HFFc6 (cell line): ENCODE data around the gene DLG2. TPM values are rescaled to one million over a fixed set of nuclear protein-coding genes. Genes with fewer than 3 reads are reported as not detected.
"Not testable (repeated sequence)": the region's sequence is repeated elsewhere in the genome, so short reads cannot be mapped to it uniquely, and the experiment has no call there.

ENCODE experiments used
- DNase-seq: peaks from one replicate; pipeline ENCODE4 v3.0.0-alpha.2; 2018
- H3K27ac Mint-ChIP-seq: 2 replicates; pipeline ENCODE4 v1.8.0; 2020; ENCODE audit warnings: mild to moderate bottlenecking, mixed read lengths
- H3K27me3 Mint-ChIP-seq: 2 replicates; pipeline ENCODE4 v1.8.0; 2021; ENCODE audit warnings: mild to moderate bottlenecking, moderate library complexity, mixed read lengths; ENCODE audit not compliant: insufficient read depth
- H3K36me3 Mint-ChIP-seq: 2 replicates; pipeline ENCODE4 v1.8.0; 2021; ENCODE audit warnings: low read depth, mixed read lengths
- H3K4me1 Mint-ChIP-seq: 2 replicates; pipeline ENCODE4 v1.8.0; 2020; ENCODE audit warnings: low read depth, mixed read lengths
- H3K4me3 Mint-ChIP-seq: 2 replicates; pipeline ENCODE4 v1.8.0; 2020; ENCODE audit warnings: mild to moderate bottlenecking, moderate library complexity, mixed read lengths
- H3K9me3 Mint-ChIP-seq: 2 replicates; pipeline ENCODE4 v1.8.0; 2020; ENCODE audit warnings: mild to moderate bottlenecking, mixed read lengths
- CTCF ChIP-seq: fragments of 200-600 bp; sonication (generic); IDR thresholded peaks from 2 replicates; pipeline ENCODE4 v1.5.0; 2021; ENCODE audit warnings: antibody characterized with exemption, mild to moderate bottlenecking
- total RNA-seq, 6 experiments: library from RNA; stranded (reverse); fragmentation: NEBNext Ultra II Directional; extraction: Animal tissue kit (Norgen Biotek cat#: 25700); gene quantifications; 2 replicates in 1 of 6; 3 replicates in 5 of 6; pipeline ENCODE4 v1.2.3, GENCODE V29; 2021

The DLG2 gene
- total RNA-seq, 6 experiments from 2014 or later, result 0.39 to 1.00 (median 0.80) TPM; not detected in 1

- no peaks in the 10 kb centered on the region; the same call in 1 of the 2 replicates for H3K27me3 Mint-ChIP-seq
- no peaks in the 10 kb centered on the region for H3K4me1 Mint-ChIP-seq
- DNase-seq, result no peak
- peaks cover 7% of the 10 kb centered on the region; the same call in 1 of the 2 replicates for H3K36me3 Mint-ChIP-seq
- TF ChIP-seq CTCF, result no peak
- no peak overlapping the region for H3K27ac Mint-ChIP-seq
- H3K4me3 Mint-ChIP-seq, result no peak overlapping the region
- peaks cover 81% of the 10 kb centered on the region for H3K9me3 Mint-ChIP-seq
Observed at GRCh38 chr11:85423794-85424193, 203.3 kb downstream of the DLG2 start.

DNA sequence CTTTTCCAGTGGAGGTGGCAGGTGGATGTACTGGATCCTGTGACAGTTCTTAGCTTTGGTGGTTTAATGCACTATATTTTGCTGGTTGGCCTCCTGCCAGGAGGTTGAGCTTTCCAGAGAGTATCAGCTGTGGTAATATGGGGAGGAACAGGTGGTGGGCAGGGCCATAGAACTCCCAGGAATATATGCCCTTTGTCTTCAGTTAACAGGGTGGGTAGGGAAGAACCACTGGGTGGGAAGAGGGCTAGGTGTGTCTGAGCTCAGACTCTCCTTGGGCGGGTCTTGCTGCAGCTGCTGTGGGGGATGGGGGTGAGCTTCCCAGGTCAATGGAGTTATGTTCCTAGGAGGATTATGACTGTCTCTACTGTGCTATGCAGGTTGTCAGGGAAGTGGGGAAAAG, 203.8 kb downstream of the DLG2 start:
- Mint-ChIP-seq H3K4me3 (no peak overlapping the region), H3K4me1 (no peaks in the 10 kb centered on the region), H3K36me3 (peaks cover 7% of the 10 kb centered on the region; the same call in 1 of the 2 replicates), H3K9me3 (peaks cover 80% of the 10 kb centered on the region), H3K27ac (no peak overlapping the region), H3K27me3 (no peaks in the 10 kb centered on the region; the same call in 1 of the 2 replicates)
- DNase-seq, result no peak
- TF ChIP-seq CTCF, result no peak

GRCh38 chr11:85414175-85414574, 213.0 kb downstream of the DLG2 start:
- Mint-ChIP-seq H3K27ac (no peak overlapping the region), H3K4me1 (no peaks in the 10 kb centered on the region), H3K9me3 (peaks cover 38% of the 10 kb centered on the region), H3K36me3 (no peaks in the 10 kb centered on the region), H3K27me3 (no peaks in the 10 kb centered on the region), H3K4me3 (no peak overlapping the region)
- no peak for DNase-seq
- no peak for TF ChIP-seq CTCF

- Mint-ChIP-seq H3K36me3 (no peaks in the 10 kb centered on the region), H3K9me3 (peaks cover 25% of the 10 kb centered on the region), H3K4me1 (no peaks in the 10 kb centered on the region), H3K27ac (no peak overlapping the region), H3K27me3 (no peaks in the 10 kb centered on the region), H3K4me3 (no peak overlapping the region)
- DNase-seq, result no peak
- TF ChIP-seq CTCF, result no peak
Observed at GRCh38 chr11:85407648-85408047, 219.5 kb downstream of the DLG2 start.

DNA sequence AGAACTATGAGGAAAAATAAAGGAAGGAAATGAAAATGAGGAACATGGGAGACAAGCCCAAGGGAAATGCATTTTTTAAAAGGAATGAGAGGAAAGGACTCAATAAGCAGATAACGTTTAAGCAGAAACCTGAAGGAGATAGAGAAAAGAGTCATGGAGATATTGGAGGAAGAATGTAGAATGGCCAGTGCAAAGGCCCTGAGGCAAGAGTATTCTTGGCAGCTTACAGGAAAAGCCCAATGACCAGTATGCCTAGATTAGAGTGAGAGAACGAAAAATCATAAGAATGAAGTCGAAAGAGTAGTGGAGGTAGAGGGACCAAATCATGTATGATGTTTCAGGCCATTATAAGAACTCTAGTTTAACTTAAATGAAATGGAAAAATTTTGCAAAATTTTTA, 220.3 kb downstream of the DLG2 start:
- Mint-ChIP-seq H3K27me3 (no peaks in the 10 kb centered on the region), H3K9me3 (peaks cover 29% of the 10 kb centered on the region), H3K4me3 (no peak overlapping the region), H3K36me3 (no peaks in the 10 kb centered on the region), H3K4me1 (no peaks in the 10 kb centered on the region), H3K27ac (no peak overlapping the region)
- TF ChIP-seq CTCF, result no peak
- no peak for DNase-seq

DNA sequence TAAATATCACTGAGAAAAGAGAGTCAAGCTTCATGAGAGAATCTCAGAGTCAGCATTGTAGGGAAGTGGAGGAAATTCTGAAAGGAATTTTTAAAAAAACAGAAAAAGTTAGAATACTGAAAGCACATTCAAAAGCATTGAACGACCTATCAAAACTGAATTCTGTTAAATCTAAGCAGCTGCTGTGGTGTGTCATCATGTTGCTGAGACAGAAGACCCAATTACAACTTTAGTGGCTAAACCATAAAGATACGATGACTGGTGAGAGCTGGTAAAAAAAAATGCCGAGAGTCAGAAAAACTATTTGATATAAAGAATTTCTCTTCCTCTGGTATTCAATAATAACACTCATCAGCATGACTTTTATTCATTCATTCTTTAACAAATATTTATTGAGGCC, 220.8 kb downstream of the DLG2 start:
- H3K27ac Mint-ChIP-seq, result no peak overlapping the region
- TF ChIP-seq CTCF, result no peak
- DNase-seq, result no peak
- no peaks in the 10 kb centered on the region for H3K4me1 Mint-ChIP-seq
- no peaks in the 10 kb centered on the region for H3K27me3 Mint-ChIP-seq
- no peaks in the 10 kb centered on the region for H3K36me3 Mint-ChIP-seq
- no peak overlapping the region for H3K4me3 Mint-ChIP-seq
- H3K9me3 Mint-ChIP-seq, result peaks cover 32% of the 10 kb centered on the region

DNA sequence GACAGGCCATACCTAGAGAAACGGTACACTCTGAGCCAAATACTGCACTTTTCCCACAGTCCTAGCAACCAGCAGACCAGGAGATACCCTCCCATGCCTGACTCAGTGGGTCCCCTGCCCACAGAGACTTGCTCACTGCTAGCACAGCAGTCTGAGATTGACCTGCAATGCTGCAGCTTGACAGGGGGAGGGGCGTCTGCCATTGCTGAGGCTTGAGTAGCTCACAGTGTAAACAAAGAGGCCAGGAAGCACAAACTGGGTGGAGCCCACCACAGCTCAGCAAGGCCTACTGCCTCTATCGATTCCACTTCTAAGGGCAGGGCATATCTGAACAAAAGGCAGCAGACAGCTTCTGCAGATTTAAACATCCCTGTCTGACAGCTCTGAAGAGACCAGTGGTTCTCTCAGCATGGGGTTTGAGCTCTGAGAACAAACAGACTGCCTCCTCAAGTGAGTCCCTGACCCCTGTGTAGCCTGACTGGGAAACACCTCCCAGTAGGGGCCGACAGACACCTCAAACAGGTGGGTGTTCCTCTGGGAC, 231.6 kb downstream of the DLG2 start:
- not testable (repeated sequence) for H3K27me3 Mint-ChIP-seq, H3K36me3 Mint-ChIP-seq, DNase-seq, H3K4me1 Mint-ChIP-seq, H3K27ac Mint-ChIP-seq, H3K4me3 Mint-ChIP-seq
- peaks cover 44% of the 10 kb centered on the region for H3K9me3 Mint-ChIP-seq
